GM18868 (cell line): ENCODE measurements around the gene ZNF311.
"Not testable (repeated sequence)": the region's sequence is repeated elsewhere in the genome, so short reads cannot be mapped to it uniquely, and the experiment has no call there.

Experiments used
- ATAC-seq: cut with Tn5 transposase; IDR thresholded peaks from one replicate; pipeline ENCODE4 v1.9.1; 2021; ENCODE audit warnings: mild to moderate bottlenecking, moderate library complexity; ENCODE audit not compliant: unreplicated experiment

ZNF311 gene

DNA sequence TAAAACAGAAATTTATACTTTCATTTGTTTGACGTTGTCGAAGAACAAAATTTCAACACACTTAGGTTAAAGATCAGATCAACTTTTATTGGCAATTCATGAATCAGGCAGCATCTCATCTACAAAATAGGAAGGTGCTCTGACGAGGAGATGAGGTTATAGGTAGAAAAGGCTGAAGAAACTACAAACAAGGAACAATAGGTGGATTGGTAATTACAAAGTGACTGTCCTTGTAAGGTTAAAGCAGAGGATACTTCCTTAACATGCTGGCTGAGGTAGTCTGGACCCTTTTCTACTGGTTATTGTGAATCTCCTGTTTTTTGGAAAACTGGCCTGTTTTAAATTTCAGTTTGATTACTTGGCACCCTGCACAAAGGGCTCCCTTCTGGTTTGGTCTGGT, 48.8 kb downstream of the ZNF311 start:
- no peak for ATAC-seq

DNA sequence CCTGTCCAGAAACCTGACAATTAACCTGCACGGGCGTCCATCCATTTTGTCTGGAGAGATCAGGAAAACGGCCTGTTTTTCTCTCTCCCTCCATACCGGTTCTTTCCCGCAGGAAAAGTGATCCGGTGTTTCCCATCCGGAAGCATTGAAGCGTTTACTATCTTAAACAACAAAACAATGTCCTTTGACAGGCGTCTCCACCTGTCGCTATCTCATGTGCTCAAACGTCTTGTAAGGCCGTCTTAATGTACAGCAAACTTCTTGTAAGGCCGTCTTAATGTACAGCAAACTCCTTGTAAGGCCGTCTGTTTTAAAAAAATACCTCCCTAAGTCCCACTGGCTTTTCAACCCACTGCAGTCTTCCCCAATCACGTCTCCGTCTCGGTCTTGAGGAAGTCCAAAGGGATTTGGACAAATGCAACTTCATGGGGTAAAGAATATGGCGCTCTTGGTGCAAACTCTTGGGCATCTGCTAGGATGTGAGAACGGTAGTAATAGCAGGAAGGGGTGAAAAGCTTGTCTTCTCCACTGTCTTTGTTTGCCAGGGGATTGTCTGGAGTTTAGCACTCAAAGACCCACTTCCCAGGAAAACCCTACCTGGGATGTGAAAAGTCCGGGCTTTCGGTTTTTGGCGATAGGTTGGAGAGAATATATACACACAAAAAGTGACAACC, 51.4 kb downstream of the ZNF311 start:
- ATAC-seq = peak; percentile 8

DNA sequence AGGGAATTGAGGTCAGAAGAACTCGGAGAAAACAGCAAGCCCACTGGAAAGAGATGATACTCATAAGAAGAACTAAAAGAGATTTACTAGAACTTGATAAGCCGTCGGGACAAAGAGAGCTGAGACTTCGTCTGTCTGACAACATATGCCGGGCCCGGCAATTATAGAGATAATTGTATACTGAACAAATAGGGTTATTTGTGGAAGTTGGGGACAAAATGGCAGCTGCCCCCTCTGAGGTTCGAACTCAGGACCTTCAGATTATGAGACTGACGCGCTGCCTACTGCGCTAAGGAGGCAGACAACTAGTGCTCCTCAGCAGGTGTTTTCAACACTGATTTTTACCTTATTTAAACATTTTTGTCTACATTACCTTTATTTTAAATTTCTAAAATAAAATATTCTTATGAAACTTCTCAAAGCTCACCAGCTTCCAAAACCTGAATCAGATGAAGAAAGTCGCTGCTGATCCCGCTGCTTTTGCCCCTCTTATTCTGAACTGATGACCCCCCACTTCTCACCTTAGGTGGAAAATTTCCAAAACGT, 52.0 kb downstream of the ZNF311 start:
- ATAC-seq = peak; percentile 68

DNA sequence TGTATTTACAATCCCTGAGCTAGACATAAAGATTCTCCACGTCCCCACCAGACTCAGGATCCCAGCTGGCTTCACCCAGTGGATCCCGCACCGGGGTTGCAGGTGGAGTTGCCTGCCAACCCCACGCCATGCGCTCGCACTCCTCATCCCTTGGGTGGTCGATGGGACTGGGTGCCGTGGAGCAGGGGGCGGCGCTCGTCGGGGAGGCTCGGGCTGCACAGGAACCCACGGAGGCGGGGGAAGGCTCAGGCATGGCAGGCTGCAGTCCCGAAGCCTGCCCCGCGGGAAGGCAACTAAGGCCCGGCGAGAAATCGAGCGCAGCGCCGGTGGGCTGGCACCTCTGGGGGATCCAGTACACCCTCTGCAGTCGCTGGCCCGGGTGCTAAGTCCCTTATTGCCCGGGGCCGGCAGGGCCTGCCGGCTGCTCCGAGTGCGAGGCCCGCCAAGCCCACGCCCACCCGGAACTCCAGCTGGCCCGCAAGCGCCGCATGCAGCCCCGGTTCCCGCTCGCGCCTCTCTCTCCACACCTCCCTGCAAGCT, 55.4 kb downstream of the ZNF311 start:
- not testable (repeated sequence) for ATAC-seq

DNA sequence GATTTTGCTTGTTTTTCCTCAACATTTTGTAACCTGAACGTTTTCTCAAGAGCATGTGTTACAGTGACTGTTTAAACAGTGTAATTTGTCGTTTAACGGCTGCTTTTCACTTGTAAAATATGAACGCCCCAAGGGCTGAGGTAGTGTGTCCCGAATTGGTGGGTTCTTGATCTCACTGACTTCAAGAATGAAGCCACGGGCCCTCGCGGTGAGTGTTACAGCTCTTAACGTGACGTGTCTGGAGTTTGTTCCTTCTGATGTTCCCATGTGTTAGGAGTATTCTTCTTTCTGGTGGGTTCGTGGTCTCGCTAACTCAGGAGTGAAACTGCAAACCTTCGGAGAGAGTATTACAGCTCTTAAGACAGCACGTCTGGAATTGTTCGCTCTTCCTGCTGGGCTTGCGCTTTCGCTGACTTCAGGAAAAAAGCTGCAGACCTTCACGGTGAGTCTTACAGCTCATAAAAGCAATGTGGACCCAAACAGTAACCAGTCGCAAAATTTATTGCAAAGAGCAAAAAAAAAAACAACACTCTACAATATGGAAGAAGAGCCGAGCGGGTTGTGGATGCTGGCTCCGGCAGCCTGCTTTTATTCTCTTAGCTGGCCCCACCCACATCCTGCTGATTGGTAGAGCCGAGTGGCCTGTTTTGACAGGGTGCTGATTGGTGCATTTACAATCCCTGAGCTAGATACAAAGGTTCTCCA, 56.2 kb downstream of the ZNF311 start:
- no peak for ATAC-seq

DNA sequence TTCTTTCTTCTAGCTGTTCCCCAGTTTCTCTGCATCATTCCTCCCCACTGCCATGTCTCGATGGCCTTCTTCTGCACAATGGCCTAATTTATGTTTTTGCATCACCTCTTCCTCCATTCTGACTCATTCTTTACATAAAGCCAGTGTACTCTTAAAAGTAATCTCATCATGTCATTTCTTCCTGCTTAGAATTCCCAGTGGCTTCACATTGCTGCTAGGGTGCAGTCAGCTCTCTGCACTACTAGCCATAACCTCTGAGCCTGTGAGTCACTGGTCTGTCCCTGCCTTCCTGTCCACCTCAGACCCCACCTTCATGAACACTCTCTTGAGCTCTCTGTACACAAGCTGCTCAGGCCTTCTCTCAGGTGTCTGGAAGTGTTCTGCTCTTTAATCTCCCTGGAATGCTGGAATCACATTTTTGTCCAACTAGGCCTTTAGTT, 57.3 kb downstream of the ZNF311 start:
- ATAC-seq = no peak

DNA sequence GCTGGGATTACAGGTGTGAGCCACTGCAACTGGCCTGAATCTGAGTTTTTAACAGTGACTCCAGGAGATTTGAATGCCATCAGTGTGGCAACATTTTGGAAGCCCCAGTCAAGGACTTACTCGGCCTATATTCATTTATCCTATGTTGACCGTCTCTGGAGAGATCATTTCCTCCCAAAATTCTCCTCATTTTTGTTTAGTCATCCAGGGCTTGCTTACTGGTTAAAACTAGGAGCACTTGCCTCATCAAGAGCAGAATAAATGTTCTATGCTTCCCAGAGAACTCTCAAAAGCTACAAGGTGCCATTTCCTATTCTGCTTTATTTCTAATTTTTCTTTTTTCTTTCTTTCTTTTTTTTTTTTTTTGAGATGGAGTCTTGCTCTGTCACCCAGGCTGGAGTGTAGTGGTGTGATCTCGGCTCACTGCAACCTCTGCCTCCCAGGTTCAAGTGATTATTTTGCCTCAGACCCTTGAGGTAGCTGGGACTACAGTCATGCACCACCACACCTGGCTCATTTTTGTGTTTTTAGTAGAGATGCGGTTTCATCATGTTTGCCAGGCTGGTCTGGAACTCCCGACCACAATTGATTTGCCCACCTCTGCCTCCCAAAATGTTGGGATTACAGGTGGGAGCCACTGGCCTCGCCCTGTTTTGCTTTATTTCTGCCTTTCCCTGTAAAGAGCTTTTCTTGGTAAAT, 57.9 kb downstream of the ZNF311 start:
- no peak for ATAC-seq

DNA sequence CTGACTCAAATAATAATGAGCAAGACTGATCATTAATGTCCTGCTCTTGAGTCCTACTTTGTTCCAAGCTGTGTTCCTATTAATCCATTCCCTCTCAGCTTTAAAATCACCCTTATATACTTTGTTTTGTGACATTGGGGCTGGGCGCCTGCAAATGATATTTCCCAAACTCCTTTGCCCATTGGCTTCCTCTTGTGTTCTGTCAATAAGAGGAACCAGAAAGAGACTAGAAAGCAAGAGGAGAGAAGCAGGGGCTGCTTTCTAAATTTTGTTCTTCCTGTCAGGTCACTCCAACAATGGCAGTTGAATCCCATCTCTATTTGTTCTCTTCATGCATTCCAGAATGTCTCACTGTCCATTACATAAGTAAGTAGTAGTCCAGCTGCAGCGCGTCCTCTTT, 59.8 kb downstream of the ZNF311 start:
- ATAC-seq = no peak
